Lung (tissue), 12 donors: Measurements from ENCODE around the gene CHRNA9. TPM values are rescaled to one million over a fixed set of nuclear protein-coding genes. Genes with fewer than 3 reads are reported as not detected.

Experiments
- ATAC-seq: fragments of 200-7000 bp; cut with Tn5 transposase; one replicate; pipeline ENCODE4 v1.9.1; 2020; ENCODE audit warnings: moderate number of reproducible peaks; ENCODE audit not compliant: insufficient read depth, low FRiP score
- DNase-seq, 3 donors: peaks; one replicate each; pipeline ENCODE4 v3.0.0-alpha.2; 2013 to 2017
- H3K27ac ChIP-seq, 2 donors: one replicate each; pipeline ENCODE4 v1.5.1; 2013; ENCODE audit warnings: mild to moderate bottlenecking in 2 of 2, moderate library complexity in 2 of 2, control low read depth in 1 of 2, inconsistent platforms in 1 of 2, low read depth in 1 of 2, low read length in 1 of 2
- H3K27me3 ChIP-seq, 3 donors: one replicate each; pipeline ENCODE4 v1.5.1; 2013; ENCODE audit warnings: low read length in 2 of 3; ENCODE audit not compliant: control insufficient read depth in 3 of 3, insufficient read depth in 3 of 3
- H3K36me3 ChIP-seq, 4 donors: one replicate each; pipeline ENCODE4 v1.5.1; 2013; ENCODE audit warnings: low read length in 4 of 4, mild to moderate bottlenecking in 1 of 4, moderate library complexity in 1 of 4; ENCODE audit not compliant: control insufficient read depth in 4 of 4, insufficient read depth in 4 of 4
- H3K4me1 ChIP-seq, 5 donors: one replicate each; pipeline ENCODE4 v1.5.1; 2013; ENCODE audit warnings: low read length in 5 of 5, mild to moderate bottlenecking in 2 of 5, moderate library complexity in 1 of 5; ENCODE audit not compliant: control insufficient read depth in 5 of 5, insufficient read depth in 5 of 5
- H3K4me3 ChIP-seq: one replicate; pipeline ENCODE4 v1.5.1; 2013; ENCODE audit warnings: mild to moderate bottlenecking, control low read depth, moderate library complexity
- H3K9ac ChIP-seq, 2 donors: one replicate each; pipeline ENCODE4 v1.5.1; 2013; ENCODE audit warnings: low read length in 2 of 2, control low read depth in 1 of 2; ENCODE audit not compliant: insufficient read depth in 1 of 2
- H3K9me3 ChIP-seq, 4 donors: one replicate each; pipeline ENCODE4 v1.5.1; 2013; ENCODE audit warnings: low read length in 3 of 4, mild to moderate bottlenecking in 1 of 4, moderate library complexity in 1 of 4; ENCODE audit not compliant: control insufficient read depth in 4 of 4, insufficient read depth in 3 of 4
- WGBS, 2 donors: extraction: QIAGEN DNeasy Blood & Tissue Kit; methylation state at CpG; one replicate each; pipeline ENCODE4 v1.1.7; 2013; 5-methylcytosine and 5-hydroxymethylcytosine counted together
- polyA plus RNA-seq, 2 donors: library from polyadenylated mRNA; stranded (reverse); fragments of 200-250 nt; gene quantifications; one replicate each; pipeline ENCODE4 v1.2.1, GENCODE V29; 2013
- total RNA-seq, 2 donors: library from RNA; depleted of rRNA in 1 of 2; stranded (reverse); fragments of >200 nt in 1 of 2; gene quantifications; one replicate each; pipeline ENCODE4 v1.2.1, GENCODE V29; 2014 to 2021
- TF ChIP-seq, protein P1 (sequence below): IDR thresholded peaks from 2 replicates; pipeline ENCODE4 v1.5.1; 2012; ENCODE audit warnings: mild to moderate bottlenecking; ENCODE audit errors: control extremely low read depth, extremely low read depth
- donor health status: control.
- donor health status: control.
- donor health status: Bipolar disorder and iron deficiency.
- donor health status: healthy.
- donor health status: DM: yes; HTN: yes; CAD: no.

CHRNA9 gene
- total and polyA plus RNA-seq, 4 donors = 0.09 TPM; not detected in 3

DNA sequence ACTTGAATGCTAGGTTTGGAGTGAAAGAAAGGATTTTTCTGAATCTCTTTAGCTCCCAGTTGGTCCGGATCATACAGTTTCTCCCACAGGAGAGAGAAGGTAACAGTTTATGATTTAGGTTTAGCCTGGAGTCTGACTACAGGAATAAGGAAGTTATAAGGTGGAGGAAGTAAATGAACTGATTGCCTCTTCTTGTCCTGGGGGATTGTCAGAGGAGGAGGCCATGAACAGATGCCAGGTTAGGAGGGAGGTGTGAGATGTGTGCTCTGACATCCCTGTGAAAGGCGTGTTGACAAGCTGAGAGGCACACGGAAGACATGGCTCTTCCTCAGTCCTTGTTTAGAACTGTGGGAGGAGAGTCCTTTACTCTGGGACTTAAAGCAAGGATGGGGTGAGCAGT is 64.4 kb downstream of the CHRNA9 start:
- H3K27ac ChIP-seq = peak overlapping the region in 1 of 2 donors; percentile 16
- H3K36me3 ChIP-seq = no peaks in the 10 kb centered on the region
- no peak for ATAC-seq
- no peak for DNase-seq
- TF ChIP-seq, protein P1, sequence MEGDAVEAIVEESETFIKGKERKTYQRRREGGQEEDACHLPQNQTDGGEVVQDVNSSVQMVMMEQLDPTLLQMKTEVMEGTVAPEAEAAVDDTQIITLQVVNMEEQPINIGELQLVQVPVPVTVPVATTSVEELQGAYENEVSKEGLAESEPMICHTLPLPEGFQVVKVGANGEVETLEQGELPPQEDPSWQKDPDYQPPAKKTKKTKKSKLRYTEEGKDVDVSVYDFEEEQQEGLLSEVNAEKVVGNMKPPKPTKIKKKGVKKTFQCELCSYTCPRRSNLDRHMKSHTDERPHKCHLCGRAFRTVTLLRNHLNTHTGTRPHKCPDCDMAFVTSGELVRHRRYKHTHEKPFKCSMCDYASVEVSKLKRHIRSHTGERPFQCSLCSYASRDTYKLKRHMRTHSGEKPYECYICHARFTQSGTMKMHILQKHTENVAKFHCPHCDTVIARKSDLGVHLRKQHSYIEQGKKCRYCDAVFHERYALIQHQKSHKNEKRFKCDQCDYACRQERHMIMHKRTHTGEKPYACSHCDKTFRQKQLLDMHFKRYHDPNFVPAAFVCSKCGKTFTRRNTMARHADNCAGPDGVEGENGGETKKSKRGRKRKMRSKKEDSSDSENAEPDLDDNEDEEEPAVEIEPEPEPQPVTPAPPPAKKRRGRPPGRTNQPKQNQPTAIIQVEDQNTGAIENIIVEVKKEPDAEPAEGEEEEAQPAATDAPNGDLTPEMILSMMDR = no peak
- no peak overlapping the region for H3K4me3 ChIP-seq
- 70 to 79% methylated on average over 3 of the region's 3 CpGs for WGBS, 2 donors
- H3K9ac ChIP-seq = no peak overlapping the region
- no peaks in the 10 kb centered on the region for H3K27me3 ChIP-seq
- H3K4me1 ChIP-seq = peaks cover 0 to 17% (median 6%) of the 10 kb centered on the region in 5 donors
- no peaks in the 10 kb centered on the region for H3K9me3 ChIP-seq

DNA sequence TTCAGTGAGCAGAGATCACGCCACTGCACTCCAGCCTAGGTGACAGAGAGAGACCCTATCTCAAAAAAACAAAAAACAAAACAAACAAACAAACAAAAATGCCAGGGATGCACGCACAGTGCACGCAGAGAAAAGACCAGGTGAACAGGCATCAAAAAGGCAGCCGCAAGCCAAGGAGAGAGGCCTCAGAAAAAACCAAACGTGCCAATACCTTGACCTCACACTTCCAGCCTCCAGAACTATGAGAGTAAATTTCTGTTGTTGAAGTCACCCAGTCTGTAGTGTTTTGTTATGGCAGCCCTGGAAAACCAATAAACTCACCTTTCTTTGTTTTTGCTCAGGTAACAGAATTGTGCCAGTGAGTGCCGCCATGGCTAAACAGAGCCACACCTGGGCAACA is 66.0 kb downstream of the CHRNA9 start:
- Histone ChIP-seq H3K36me3 (no peaks in the 10 kb centered on the region), H3K9ac (no peak overlapping the region), H3K27ac (no peak overlapping the region), H3K9me3 (no peaks in the 10 kb centered on the region), H3K4me3 (no peak overlapping the region), H3K27me3 (no peaks in the 10 kb centered on the region), H3K4me1 (peaks cover 0 to 17% (median 3%) of the 10 kb centered on the region in 5 donors)
- DNase-seq = no peak
- TF ChIP-seq, protein P1 = no peak
- no peak for ATAC-seq
- 95 to 96% methylated on average over 6 of the region's 6 CpGs for WGBS, 2 donors

DNA sequence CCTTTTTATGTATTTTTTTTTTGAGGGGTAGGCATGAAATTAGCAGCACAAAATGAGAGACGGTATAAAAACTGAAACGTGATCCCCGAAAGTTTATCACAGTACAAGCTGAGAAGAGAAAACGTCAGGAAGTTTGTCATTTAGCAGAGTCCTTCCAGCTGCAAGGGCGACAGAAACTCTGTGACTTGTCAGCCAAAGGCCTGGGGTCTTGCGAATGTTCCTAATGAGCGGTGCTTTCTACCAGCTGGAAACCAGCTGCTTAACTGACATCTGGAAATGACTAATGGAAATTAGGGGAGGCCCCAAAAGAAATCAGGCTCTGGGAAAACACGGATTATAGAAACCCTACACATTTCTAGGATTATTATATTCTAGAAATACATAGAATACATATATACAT is 66.5 kb downstream of the CHRNA9 start:
- DNase-seq = peak; percentile 74 to 89 (median 87)
- peaks cover 0 to 14% (median 3%) of the 10 kb centered on the region in 5 donors for H3K4me1 ChIP-seq
- H3K9ac ChIP-seq = no peak overlapping the region
- no peaks in the 10 kb centered on the region for H3K36me3 ChIP-seq
- H3K4me3 ChIP-seq = no peak overlapping the region
- H3K27ac ChIP-seq = no peak overlapping the region
- H3K27me3 ChIP-seq = no peaks in the 10 kb centered on the region
- TF ChIP-seq, protein P1 = no peak
- ATAC-seq = no peak
- 81 to 87% methylated on average over 8 of the region's 8 CpGs for WGBS, 2 donors
- no peaks in the 10 kb centered on the region for H3K9me3 ChIP-seq

DNA sequence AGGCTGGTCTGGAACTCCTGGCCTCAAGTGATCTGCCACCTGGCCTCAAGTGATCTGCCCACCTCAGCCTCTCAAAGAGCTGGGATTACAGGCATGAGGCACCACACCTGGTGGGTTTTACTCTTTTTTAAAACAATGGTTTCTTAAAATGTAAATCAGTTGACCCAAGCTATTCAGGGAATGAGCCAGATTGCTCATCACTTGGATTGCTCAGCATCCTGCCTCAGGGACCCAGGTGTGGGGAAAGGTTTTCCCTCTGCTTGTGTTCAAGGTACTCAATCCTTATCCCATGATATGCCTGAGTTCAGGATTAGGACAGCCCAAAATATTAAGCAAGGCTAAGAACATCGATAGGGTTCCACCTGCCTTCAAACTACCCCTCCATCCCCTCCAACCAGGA is 67.4 kb downstream of the CHRNA9 start:
- WGBS, 2 donors = 86 to 90% methylated on average over 1 of the region's 1 CpG

More for the DNA sequence above, 67.4 kb downstream of the CHRNA9 start:
- no peak for DNase-seq
- no peak overlapping the region for H3K4me3 ChIP-seq
- no peaks in the 10 kb centered on the region for H3K9me3 ChIP-seq
- H3K27me3 ChIP-seq = no peaks in the 10 kb centered on the region
- no peak overlapping the region for H3K9ac ChIP-seq
- peaks cover 0 to 14% (median 3%) of the 10 kb centered on the region in 5 donors for H3K4me1 ChIP-seq
- TF ChIP-seq, protein P1 = no peak
- peak overlapping the region in 1 of 2 donors; percentile 48 for H3K27ac ChIP-seq
- no peaks in the 10 kb centered on the region for H3K36me3 ChIP-seq
- ATAC-seq = no peak
